Trophoblast cell (in vitro differentiated cells and primary cell): ENCODE data around the gene EFHC2.

Source experiments
- DNase-seq, 2 donors: peaks; one replicate each; pipeline ENCODE4 v3.0.0-alpha.2; 2016
- H2AFZ ChIP-seq: 2 replicates; pipeline ENCODE4 v1.6.1; 2013; ENCODE audit warnings: low read length, moderate library complexity, mild to moderate bottlenecking; ENCODE audit not compliant: insufficient read depth, poor library complexity
- H2AK5ac ChIP-seq: 2 replicates; pipeline ENCODE4 v1.6.1; 2013; ENCODE audit warnings: mild to moderate bottlenecking, low read length
- H2BK120ac ChIP-seq: 2 replicates; pipeline ENCODE4 v1.6.1; 2013; ENCODE audit warnings: low read length, mild to moderate bottlenecking, moderate library complexity; ENCODE audit not compliant: insufficient read depth, poor library complexity
- H2BK12ac ChIP-seq: 2 replicates; pipeline ENCODE4 v1.6.1; 2013; ENCODE audit warnings: mild to moderate bottlenecking, low read length, moderate library complexity
- H2BK5ac ChIP-seq: 2 replicates; pipeline ENCODE4 v1.6.1; 2013; ENCODE audit warnings: low read length, low read depth, moderate library complexity, mild to moderate bottlenecking; ENCODE audit not compliant: poor library complexity
- H3K14ac ChIP-seq: 2 replicates; pipeline ENCODE4 v1.6.1; 2013; ENCODE audit warnings: mild to moderate bottlenecking, low read length
- H3K18ac ChIP-seq: 2 replicates; pipeline ENCODE4 v1.6.1; 2013; ENCODE audit warnings: mild to moderate bottlenecking, low read length
- H3K23ac ChIP-seq: 2 replicates; pipeline ENCODE4 v1.6.1; 2013; ENCODE audit warnings: low read length
- H3K27ac ChIP-seq: 2 replicates; pipeline ENCODE4 v1.5.1; 2013; ENCODE audit warnings: low read depth, mild to moderate bottlenecking, inconsistent platforms, low read length, moderate library complexity
- H3K27me3 ChIP-seq: 2 replicates; pipeline ENCODE4 v1.6.1; 2013; ENCODE audit warnings: inconsistent platforms, mild to moderate bottlenecking, low read length, moderate library complexity; ENCODE audit not compliant: insufficient read depth
- H3K36me3 ChIP-seq, 2 experiments: 1 replicate in 1 of 2; 2 replicates in 1 of 2; pipeline ENCODE4 v1.6.1; 2013; ENCODE audit warnings: low read length in 2 of 2, mild to moderate bottlenecking in 2 of 2, moderate library complexity in 1 of 2; ENCODE audit not compliant: insufficient read depth in 2 of 2, control insufficient read depth in 1 of 2
- H3K4ac ChIP-seq: 2 replicates; pipeline ENCODE4 v1.6.1; 2013; ENCODE audit warnings: low read depth, mild to moderate bottlenecking, low read length, moderate library complexity
- H3K4me1 ChIP-seq, 2 experiments: 1 replicate in 1 of 2; 2 replicates in 1 of 2; pipeline ENCODE4 v1.6.1; 2013; ENCODE audit warnings: low read length in 2 of 2, mild to moderate bottlenecking in 2 of 2, moderate library complexity in 1 of 2; ENCODE audit not compliant: insufficient read depth in 2 of 2, control insufficient read depth in 1 of 2
- H3K4me2 ChIP-seq: 2 replicates; pipeline ENCODE4 v1.6.1; 2013; ENCODE audit warnings: inconsistent platforms, mild to moderate bottlenecking, low read length, moderate library complexity
- H3K4me3 ChIP-seq: 2 replicates; pipeline ENCODE4 v1.5.1; 2013; ENCODE audit warnings: mild to moderate bottlenecking, low read depth, low read length, inconsistent platforms
- H3K79me1 ChIP-seq: one replicate; pipeline ENCODE4 v1.6.1; 2013; ENCODE audit warnings: low read length
- H3K79me2 ChIP-seq: 2 replicates; pipeline ENCODE4 v1.6.1; 2013; ENCODE audit warnings: low read length, mild to moderate bottlenecking; ENCODE audit not compliant: control insufficient read depth, insufficient read depth, poor library complexity
- H3K9ac ChIP-seq: 2 replicates; pipeline ENCODE4 v1.6.1; 2013; ENCODE audit warnings: mild to moderate bottlenecking, low read length
- H3K9me3 ChIP-seq: 2 replicates; pipeline ENCODE4 v1.6.1; 2013; ENCODE audit warnings: low read depth, mild to moderate bottlenecking, control low read depth, inconsistent platforms, low read length; ENCODE audit not compliant: insufficient read depth
- H4K12ac ChIP-seq: 2 replicates; pipeline ENCODE4 v1.6.1; 2013; ENCODE audit warnings: low read depth, mild to moderate bottlenecking, low read length, moderate library complexity
- H4K8ac ChIP-seq: 2 replicates; pipeline ENCODE4 v1.6.1; 2013; ENCODE audit warnings: low read depth, mild to moderate bottlenecking, low read length, moderate library complexity
- H4K91ac ChIP-seq: one replicate; pipeline ENCODE4 v1.6.1; 2013; ENCODE audit warnings: low read depth, mild to moderate bottlenecking, low read length, moderate library complexity
- WGBS: extraction: QIAGEN DNeasy Blood & Tissue Kit; methylation state at CpG from one replicate; pipeline ENCODE4 v1.1.7; 2013; ENCODE audit warnings: missing lambda C conversion rate; ENCODE audit not compliant: insufficient read length, insufficient coverage; ENCODE audit errors: extremely low coverage; 5-methylcytosine and 5-hydroxymethylcytosine counted together

The EFHC2 gene

GRCh38 chrX:44101281-44101680 lies 242.2 kb downstream of the EFHC2 start:
- Histone ChIP-seq H3K4me2 (no peak overlapping the region), H3K9me3 (no peaks in the 10 kb centered on the region), H4K12ac (no peak overlapping the region), H3K27ac (no peak overlapping the region), H2AFZ (no peak overlapping the region), H4K91ac (no peak overlapping the region), H2BK5ac (no peak overlapping the region), H2BK120ac (no peak overlapping the region), H3K4me3 (no peak overlapping the region), H3K36me3 (no peaks in the 10 kb centered on the region), H3K23ac (no peak overlapping the region), H3K4me1 (peaks cover 0 to 3% of the 10 kb centered on the region in 2 experiments), H3K14ac (no peak overlapping the region), H3K27me3 (no peaks in the 10 kb centered on the region), H4K8ac (no peak overlapping the region), H2BK12ac (no peak overlapping the region), H3K18ac (no peak overlapping the region), H3K4ac (no peak overlapping the region), H3K9ac (no peak overlapping the region), H3K79me1 (peaks cover 16% of the 10 kb centered on the region), H3K79me2 (no peaks in the 10 kb centered on the region), H2AK5ac (no peak overlapping the region)
- DNase-seq = no peak
- no CpG with 5 or more reads among the region's 3 CpGs for WGBS

GRCh38 chrX:44099366-44099765 lies 244.1 kb downstream of the EFHC2 start:
- no peak overlapping the region for H3K9ac ChIP-seq
- H4K12ac ChIP-seq = no peak overlapping the region
- H2BK12ac ChIP-seq = no peak overlapping the region
- H3K4ac ChIP-seq = no peak overlapping the region
- H2AFZ ChIP-seq = no peak overlapping the region
- no peak overlapping the region for H2BK5ac ChIP-seq
- peaks cover 0 to 3% of the 10 kb centered on the region in 2 experiments for H3K4me1 ChIP-seq
- no peaks in the 10 kb centered on the region for H3K36me3 ChIP-seq
- H3K4me2 ChIP-seq = no peak overlapping the region
- H3K14ac ChIP-seq = no peak overlapping the region
- H2AK5ac ChIP-seq = no peak overlapping the region
- H3K23ac ChIP-seq = no peak overlapping the region
- H4K8ac ChIP-seq = no peak overlapping the region
- H2BK120ac ChIP-seq = no peak overlapping the region
- H3K4me3 ChIP-seq = no peak overlapping the region
- no peak overlapping the region for H4K91ac ChIP-seq
- H3K79me2 ChIP-seq = no peaks in the 10 kb centered on the region
- H3K27ac ChIP-seq = no peak overlapping the region
- peaks cover 8% of the 10 kb centered on the region for H3K79me1 ChIP-seq
- no peak overlapping the region for H3K18ac ChIP-seq
- no peaks in the 10 kb centered on the region for H3K27me3 ChIP-seq
- no peaks in the 10 kb centered on the region for H3K9me3 ChIP-seq
- DNase-seq = no peak
- no CpG with 5 or more reads among the region's 2 CpGs for WGBS
